Stimulated activated CD4-positive, alpha-beta T cell treated with anti-CD3 and anti-CD28 coated beads, Interleukin-15, amount 100 ng/mL, for 24 hours (primary cell): ENCODE results near the gene C4BPA.

Experiments used
- DNase-seq: peaks from one replicate; pipeline ENCODE4 v3.0.0-alpha.2; 2020

C4BPA gene

DNA sequence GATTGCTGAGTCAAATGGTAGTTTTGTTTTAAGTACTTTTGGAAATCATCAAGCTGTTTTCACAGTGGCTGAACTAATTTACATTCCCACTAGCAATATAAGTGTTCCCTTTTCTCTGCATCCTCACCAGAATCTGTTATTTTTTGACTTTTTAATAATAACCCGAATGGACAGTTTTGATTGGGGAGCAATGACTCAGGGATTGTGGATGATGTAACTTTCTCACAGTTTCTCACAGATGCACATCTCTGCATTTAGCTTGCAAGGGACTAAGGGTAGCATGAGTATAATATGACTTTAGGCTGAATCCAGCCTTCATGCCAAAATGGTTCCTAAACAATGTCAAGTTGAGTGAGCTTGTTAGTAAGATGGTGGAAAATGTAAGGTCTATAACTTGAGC lies 90.2 kb downstream of the C4BPA start:
- DNase-seq = no peak
